GM19328 (cell line): ENCODE data around the gene AGPS.

Experiments
- ATAC-seq: cut with Tn5 transposase; IDR thresholded peaks from one replicate; pipeline ENCODE4 v1.9.1; 2021; ENCODE audit warnings: mild to moderate bottlenecking, moderate library complexity; ENCODE audit not compliant: unreplicated experiment

The AGPS gene

DNA sequence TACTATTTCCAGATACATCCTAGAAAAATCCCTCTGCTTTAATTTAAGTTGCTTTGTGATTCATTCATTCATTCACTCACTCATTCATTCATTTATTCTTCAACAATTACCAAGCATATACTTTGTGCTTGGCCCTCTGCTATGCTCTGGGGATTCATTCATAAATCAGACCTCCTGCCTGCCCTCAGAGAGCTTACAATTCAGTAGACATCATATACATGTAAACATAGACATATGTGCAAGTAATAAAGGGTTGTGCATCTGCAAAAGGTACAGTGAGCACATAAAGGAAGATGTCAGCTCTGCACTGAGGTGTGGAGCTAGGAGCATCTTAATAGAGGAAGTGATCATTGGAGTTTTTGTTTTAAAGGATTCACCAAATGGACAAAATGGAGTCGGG lies 189.4 kb downstream of the AGPS start:
- ATAC-seq: no peak

DNA sequence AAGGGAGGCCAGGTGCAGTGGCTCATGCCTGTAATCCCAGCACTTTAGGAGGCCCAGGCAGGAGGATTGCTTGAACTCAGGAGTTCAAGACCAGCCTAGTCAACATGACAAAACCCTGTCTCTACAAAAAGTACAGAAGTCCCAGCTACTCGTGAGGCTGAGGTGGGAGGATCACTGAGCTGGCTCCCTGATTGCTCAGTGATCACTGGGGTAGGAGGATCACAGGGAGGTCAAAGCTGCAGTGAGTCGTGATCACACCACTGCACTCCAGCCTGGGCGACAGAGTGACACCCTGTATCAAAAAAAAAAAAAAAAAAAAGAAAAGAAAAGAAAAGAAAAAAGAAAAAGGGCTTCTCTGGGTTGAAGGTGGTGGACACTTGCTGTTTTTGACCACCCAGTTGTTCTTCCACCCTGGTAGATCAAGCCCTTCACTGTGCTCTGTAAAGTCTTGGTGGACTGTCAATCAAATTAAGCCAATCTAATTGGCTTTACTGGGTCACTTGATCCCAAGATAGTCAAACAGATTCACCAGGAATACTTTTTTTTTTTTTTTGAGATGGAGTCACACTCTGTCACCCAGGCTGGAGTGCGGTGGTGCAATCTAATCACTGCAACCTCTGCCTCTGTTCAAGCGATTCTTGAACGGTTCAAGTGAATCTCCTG lies 191.6 kb downstream of the AGPS start:
- no peak for ATAC-seq

DNA sequence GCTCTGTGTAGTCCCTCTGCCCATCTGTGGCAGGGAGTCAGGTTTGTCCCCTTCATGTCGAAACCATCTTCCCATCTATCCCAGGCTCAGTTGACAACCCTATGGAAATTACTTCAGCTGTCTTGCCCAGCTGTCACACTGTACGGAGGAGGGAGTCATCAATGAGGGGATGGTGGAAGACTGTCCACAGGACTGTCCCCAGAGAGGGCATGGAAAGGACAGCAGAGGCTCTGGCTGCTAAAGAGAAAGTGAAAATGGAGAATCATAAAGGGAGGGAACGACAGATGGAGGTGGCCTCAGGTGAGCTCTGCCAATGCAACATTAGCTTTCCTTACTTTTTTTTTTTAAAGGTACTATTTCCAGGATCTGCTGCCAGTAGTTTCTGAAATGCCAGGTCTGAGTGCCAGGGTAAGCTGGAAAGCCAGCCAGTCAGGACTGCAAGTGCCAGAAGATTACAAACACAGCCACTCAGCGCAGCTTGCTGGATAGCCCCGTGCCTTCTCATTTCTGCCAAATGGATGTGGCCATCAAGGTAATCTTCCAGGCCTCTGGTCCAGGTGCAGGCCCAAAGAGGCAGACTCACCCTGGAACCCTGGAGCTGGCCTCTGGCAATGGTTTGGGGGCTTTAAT lies 192.8 kb downstream of the AGPS start:
- ATAC-seq: no peak

DNA sequence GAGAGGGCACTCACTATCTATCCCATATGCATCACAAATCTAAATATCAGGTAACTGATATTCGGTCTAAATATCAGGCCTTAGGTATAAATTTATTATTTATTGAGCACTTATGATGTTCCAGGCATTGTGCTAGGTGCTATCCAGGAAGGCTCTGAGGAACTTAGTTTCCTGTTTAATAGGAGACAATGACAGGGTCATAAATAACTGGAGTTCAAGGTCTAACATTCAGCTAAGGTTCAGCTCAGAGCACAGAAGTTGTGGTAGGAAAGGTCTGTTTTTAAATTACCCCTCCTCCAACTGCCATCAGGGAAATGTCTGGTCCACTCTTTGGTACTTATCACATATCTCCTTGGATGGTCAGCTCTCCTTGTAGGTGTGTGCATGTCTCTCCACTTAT lies 193.6 kb downstream of the AGPS start:
- no peak for ATAC-seq

DNA sequence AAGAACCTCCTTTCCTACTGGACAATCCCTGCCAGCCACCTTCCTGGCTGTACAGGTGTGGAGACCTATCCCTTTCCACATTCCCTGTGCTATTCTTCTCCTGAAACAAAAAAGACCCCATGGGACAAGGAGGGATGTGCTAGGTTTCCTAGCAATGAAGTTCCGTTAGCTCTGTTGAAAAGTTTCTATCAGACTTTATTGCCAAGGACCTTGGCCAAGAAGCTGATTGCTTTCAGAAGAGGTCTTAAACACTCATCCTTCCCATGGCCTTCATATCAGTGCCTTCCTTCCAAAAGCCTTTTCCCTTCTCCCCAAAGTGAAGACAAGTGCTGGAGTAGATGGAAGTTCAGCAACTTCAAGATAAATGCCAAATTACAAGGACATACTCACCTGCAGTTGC lies 194.8 kb downstream of the AGPS start:
- ATAC-seq: no peak

DNA sequence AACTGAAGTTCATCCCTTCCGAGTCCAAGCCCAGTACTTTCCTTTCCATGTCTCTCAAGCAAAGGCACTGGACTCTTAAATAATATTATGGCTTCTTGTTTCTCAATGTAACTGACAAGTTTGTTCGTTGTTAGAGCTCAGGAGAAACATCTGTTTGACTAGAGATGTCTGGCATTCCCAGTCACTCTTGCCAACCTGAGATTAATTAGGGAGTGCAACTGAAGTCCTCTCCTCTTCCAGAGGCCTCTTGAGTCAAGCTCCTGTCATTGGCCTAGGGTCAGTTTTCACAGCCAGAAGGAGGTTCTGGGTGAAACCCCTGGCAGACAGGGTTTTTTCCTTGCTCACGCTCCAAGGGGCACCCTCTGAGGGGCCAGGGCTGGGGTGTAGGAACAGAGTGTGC lies 196.1 kb downstream of the AGPS start:
- ATAC-seq: no peak

DNA sequence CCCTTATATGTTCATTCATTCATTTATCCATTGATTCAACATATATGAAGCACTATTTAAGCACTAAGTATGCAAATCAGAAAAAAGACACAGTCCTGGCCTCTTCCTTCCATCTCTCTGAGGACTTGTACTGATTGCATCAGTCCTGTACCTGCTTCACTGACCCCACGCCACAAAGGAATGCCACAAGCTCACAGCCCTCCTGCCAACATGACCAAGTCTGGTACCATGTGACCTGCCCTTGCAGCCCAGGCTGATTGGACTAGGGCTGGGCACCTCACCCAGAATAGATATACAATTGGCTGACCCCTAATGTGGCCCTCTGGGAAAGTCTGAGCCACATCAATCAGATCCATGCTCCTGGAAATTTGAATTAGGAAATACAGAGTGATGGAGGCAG lies 196.6 kb downstream of the AGPS start:
- no peak for ATAC-seq

DNA sequence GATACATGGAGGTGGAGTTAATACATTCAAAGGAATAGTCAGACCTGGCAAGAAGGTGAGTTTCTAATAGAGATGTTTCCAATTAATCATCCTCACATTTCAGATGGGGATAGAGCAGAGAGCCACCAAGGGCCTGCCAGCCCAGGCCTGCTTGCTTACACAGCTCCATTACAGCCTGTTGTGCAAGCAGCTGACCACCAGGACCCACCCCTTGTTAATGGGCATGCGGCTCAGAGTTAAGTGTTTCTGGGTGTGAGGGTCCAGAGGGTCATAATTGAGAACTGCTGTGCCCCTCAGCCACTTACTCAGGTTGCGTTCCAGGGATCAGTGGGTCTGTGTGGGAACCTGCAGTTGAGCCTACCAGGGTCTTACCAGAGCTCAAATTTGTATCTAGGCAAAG lies 199.8 kb downstream of the AGPS start:
- no peak for ATAC-seq

DNA sequence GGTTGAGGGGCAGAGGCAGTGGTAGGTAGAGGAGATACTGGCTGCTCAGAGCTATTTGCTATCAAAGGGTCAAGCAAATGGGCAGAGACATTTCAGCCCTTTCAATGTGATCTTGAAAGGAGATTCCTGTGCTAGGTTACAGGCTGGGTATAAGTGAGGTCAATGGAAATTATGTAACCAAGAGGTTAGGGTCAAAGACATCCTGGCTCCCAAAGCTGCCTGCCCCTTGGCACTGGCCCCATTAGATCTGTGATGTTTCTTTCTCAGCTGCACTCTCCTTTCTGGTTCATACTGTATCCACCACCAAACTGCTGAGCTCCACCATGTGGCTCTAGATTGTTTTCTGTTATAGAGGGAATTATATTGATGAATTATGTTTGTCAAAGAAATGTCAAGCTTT lies 200.4 kb downstream of the AGPS start:
- ATAC-seq: no peak

DNA sequence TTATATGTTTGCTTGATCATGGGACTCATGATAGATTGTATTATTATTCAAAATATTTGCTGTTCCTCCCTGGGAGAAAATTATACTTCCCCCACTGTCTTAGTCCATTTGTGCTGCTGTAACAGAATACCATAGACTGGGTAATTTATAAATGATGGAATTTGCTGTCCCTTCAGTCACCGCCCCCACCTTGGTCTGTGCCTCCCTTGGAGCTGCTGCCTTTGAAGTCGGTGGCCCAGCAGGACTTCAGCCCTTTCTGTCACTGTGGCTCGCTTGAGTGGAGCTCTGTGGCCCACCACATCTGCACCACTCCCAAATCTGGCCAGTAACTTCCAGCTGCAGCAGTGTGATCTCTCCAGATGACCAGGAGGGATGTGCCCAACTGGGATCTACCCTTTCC lies 200.8 kb downstream of the AGPS start:
- no peak for ATAC-seq
